ENCODE measurements around the gene PDE4D. TPM values are rescaled to one million over a fixed set of nuclear protein-coding genes. Genes with fewer than 3 reads are reported as not detected.

PDE4D gene
- total and polyA plus RNA-seq, 2 of the 4 experiments (the other 2 are of a cell fraction) = 1.4 to 7.9 TPM

- no peak overlapping the region for H4K91ac ChIP-seq (ENCODE audit: insufficient read depth, low read depth, low read length)
- no peak overlapping the region for H2AK5ac ChIP-seq (ENCODE audit: low read depth, low read length)
- no peak for ATAC-seq (ENCODE audit: low read depth)
- dilution Hi-C loops (cut with HindIII; ENCODE audit: low sequenced_read_pairs, unreplicated experiment) (no loop called here), intact Hi-C loops (cut with micrococcal nuclease) (no loop called here), in situ Hi-C loops (cut with MboI; ENCODE audit: low sequenced_read_pairs) (no loop called here)
- no peak overlapping the region for H2BK15ac ChIP-seq (ENCODE audit: low read depth, low read length)
- ChIA-PET POLR2A (ENCODE audit: unreplicated experiment) (no interaction called here), CTCF (no interaction called here)
- H3K4me3 ChIP-seq (ENCODE audit: insufficient read depth, low read depth, low read length) = no peak overlapping the region
- H2AFZ ChIP-seq (replicated peaks; ENCODE audit: low read length, poor library complexity) = no peak overlapping the region
- no TSS peak for BruUV-seq (replicated peaks)
- H3K18ac ChIP-seq (ENCODE audit: low read depth, low read length) = no peak overlapping the region
- H3K23ac ChIP-seq (ENCODE audit: low read depth, low read length) = no peak overlapping the region
- H2AK9ac ChIP-seq (replicated peaks; ENCODE audit: low read depth, low read length, poor library complexity) = no peak overlapping the region
- H3K9ac ChIP-seq (ENCODE audit: low read depth, low read length) = no peak overlapping the region
- no peaks in the 10 kb centered on the region for H4K20me1 ChIP-seq (ENCODE audit: insufficient read depth, low read length)
- no peaks in the 10 kb centered on the region for H3K4me1 ChIP-seq (ENCODE audit: control insufficient read depth, insufficient read depth, low read length)
- TF ChIP-seq RCOR1 (IDR thresholded peaks at IDR 0.05; ENCODE audit: insufficient replicate concordance, low read length) = no peak
- no peak for TF ChIP-seq CHD1 (IDR thresholded peaks at IDR 0.05; ENCODE audit: low read depth, low read length)
- no peak for TF ChIP-seq ELK1 (IDR thresholded peaks at IDR 0.05; ENCODE audit: borderline replicate concordance, low read depth, low read length)
- no peak for TF ChIP-seq CTCF (conservative IDR thresholded peaks at IDR 0.05; ENCODE audit: low read depth, low read length)
- no peak for TF ChIP-seq MAFK (IDR thresholded peaks at IDR 0.05; ENCODE audit: low read depth, low read length)
- TF ChIP-seq RAD21 (IDR thresholded peaks at IDR 0.05; ENCODE audit: low read length) = no peak
- no peak for TF ChIP-seq SMC3 (IDR thresholded peaks at IDR 0.05; ENCODE audit: low read depth, low read length)
- no peak for TF ChIP-seq RFX5 (IDR thresholded peaks at IDR 0.05; ENCODE audit: low read depth, low read length)
- TF ChIP-seq POLR2A (IDR thresholded peaks at IDR 0.05; ENCODE audit: low read depth, low read length) = no peak
- TF ChIP-seq USF2 (IDR thresholded peaks at IDR 0.05; ENCODE audit: low read depth, low read length) = no peak
- no peak overlapping the region for H2BK20ac ChIP-seq (ENCODE audit: low read depth, low read length)
- no peak overlapping the region for H2BK120ac ChIP-seq (ENCODE audit: low read depth, low read length)
- no peaks in the 10 kb centered on the region for H3K9me3 ChIP-seq (ENCODE audit: control insufficient read depth, insufficient read depth, low read length)
- no peak overlapping the region for H2BK5ac ChIP-seq (ENCODE audit: low read depth, low read length, poor library complexity, severe bottlenecking)
- WGBS, 2 experiments (ENCODE audit: extremely low coverage in 2 of 2, insufficient read length in 1 of 2) = no CpG with 5 or more reads among the region's 2 CpGs
- no peak overlapping the region for H3K4ac ChIP-seq (ENCODE audit: low read depth, low read length)
- peaks cover 2% of the 10 kb centered on the region; the same call in 1 of the 2 replicates for H3K27me3 ChIP-seq (ENCODE audit: control insufficient read depth, insufficient read depth, low read length)
- no peaks in the 10 kb centered on the region for H3K9me1 ChIP-seq (ENCODE audit: insufficient read depth, low read length)
- no peak overlapping the region for H4K5ac ChIP-seq (ENCODE audit: low read depth, low read length)
- no peaks in the 10 kb centered on the region for H3K36me3 ChIP-seq (ENCODE audit: control insufficient read depth, insufficient read depth, low read length)
- H3K56ac ChIP-seq (ENCODE audit: extremely low read depth, insufficient read depth, low read length) = no peak overlapping the region
- DNase-seq = no peak
- H3K27ac ChIP-seq (ENCODE audit: insufficient read depth, low read length) = no peak overlapping the region
- no peaks in the 10 kb centered on the region for H3K79me1 ChIP-seq (ENCODE audit: low read depth in 1 of 2, low read length in 2 of 2)
- no peak overlapping the region for H3K4me2 ChIP-seq (ENCODE audit: low read depth, low read length)
- H4K8ac ChIP-seq (ENCODE audit: low read depth in 2 of 2, low read length in 2 of 2) = no peak overlapping the region
- no peak overlapping the region for H3K14ac ChIP-seq (replicated peaks; ENCODE audit: low read depth, low read length)
Observed at GRCh38 chr5:59385700-59386099, 507.8 kb downstream of the PDE4D start.

Measured in IMR-90 (cell line).